ENCODE results near the gene PLCH1. TPM values are rescaled to one million over a fixed set of nuclear protein-coding genes. Genes with fewer than 3 reads are reported as not detected.

The PLCH1 gene
- total RNA-seq, 3 donors from 2014 or later: 4.2 to 13.2 (median 10.2) TPM

DNA sequence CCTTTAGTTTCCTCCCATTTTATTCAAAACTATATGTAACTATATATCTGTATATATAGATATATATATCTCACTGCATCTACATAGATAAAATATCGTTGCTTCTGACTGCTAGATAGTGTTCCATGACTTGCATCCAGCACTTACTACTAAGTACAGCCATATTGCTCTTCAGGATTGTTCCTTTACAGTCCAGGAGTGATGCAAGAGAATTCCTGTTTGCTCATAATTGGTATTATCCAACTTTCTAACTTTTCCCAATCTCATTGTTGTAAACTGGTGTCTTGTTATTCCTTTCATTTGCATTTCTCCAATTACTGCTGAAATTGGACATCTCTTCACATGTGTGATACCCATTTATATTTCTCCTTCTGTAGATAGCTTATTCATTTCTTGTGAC lies 351.6 kb downstream of the PLCH1 start:
- Histone ChIP-seq H3K9me3 (peaks cover 2% of the 10 kb centered on the region), H3K4me1 (ENCODE audit: low read depth) (no peaks in the 10 kb centered on the region), H3K4me3 (no peak overlapping the region), H3K36me3 (ENCODE audit: low read depth) (no peaks in the 10 kb centered on the region)
- intact Hi-C loops (cut with DNase I, micrococcal nuclease): no loop called here
- DNase-seq (no peak), ATAC-seq (no peak)
- TF ChIP-seq, protein P1, sequence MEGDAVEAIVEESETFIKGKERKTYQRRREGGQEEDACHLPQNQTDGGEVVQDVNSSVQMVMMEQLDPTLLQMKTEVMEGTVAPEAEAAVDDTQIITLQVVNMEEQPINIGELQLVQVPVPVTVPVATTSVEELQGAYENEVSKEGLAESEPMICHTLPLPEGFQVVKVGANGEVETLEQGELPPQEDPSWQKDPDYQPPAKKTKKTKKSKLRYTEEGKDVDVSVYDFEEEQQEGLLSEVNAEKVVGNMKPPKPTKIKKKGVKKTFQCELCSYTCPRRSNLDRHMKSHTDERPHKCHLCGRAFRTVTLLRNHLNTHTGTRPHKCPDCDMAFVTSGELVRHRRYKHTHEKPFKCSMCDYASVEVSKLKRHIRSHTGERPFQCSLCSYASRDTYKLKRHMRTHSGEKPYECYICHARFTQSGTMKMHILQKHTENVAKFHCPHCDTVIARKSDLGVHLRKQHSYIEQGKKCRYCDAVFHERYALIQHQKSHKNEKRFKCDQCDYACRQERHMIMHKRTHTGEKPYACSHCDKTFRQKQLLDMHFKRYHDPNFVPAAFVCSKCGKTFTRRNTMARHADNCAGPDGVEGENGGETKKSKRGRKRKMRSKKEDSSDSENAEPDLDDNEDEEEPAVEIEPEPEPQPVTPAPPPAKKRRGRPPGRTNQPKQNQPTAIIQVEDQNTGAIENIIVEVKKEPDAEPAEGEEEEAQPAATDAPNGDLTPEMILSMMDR (IDR thresholded peaks at IDR 0.05): no peak

- no peak for ATAC-seq
- intact Hi-C loops (cut with DNase I, micrococcal nuclease): no loop called here
- peaks cover 2% of the 10 kb centered on the region for H3K9me3 ChIP-seq
- no peak for DNase-seq
- TF ChIP-seq, protein P1 (IDR thresholded peaks at IDR 0.05): no peak
- no peaks in the 10 kb centered on the region for H3K4me1 ChIP-seq (ENCODE audit: low read depth)
- no peaks in the 10 kb centered on the region for H3K36me3 ChIP-seq (ENCODE audit: low read depth)
- H3K4me3 ChIP-seq: no peak overlapping the region
Measured at GRCh38 chr3:155392138-155392537, 352.7 kb downstream of the PLCH1 start.

GRCh38 chr3:155391551-155391958 lies 353.3 kb downstream of the PLCH1 start:
- DNase-seq (no peak), ATAC-seq (peak; percentile 51)
- Histone ChIP-seq H3K4me3 (no peak overlapping the region), H3K9me3 (peaks cover 2% of the 10 kb centered on the region), H3K4me1 (ENCODE audit: low read depth) (no peaks in the 10 kb centered on the region), H3K36me3 (ENCODE audit: low read depth) (no peaks in the 10 kb centered on the region)
- TF ChIP-seq, protein P1 (IDR thresholded peaks at IDR 0.05): no peak
- intact Hi-C loops (cut with DNase I, micrococcal nuclease): no loop called here

GRCh38 chr3:155391104-155391503 lies 353.8 kb downstream of the PLCH1 start:
- DNase-seq (no peak), ATAC-seq (peak; percentile 25)
- peaks cover 2% of the 10 kb centered on the region for H3K9me3 ChIP-seq
- TF ChIP-seq, protein P1 (IDR thresholded peaks at IDR 0.05): no peak
- intact Hi-C loops (cut with DNase I, micrococcal nuclease): no loop called here
- H3K36me3 ChIP-seq (ENCODE audit: low read depth): no peaks in the 10 kb centered on the region
- no peaks in the 10 kb centered on the region for H3K4me1 ChIP-seq (ENCODE audit: low read depth)
- no peak overlapping the region for H3K4me3 ChIP-seq

- intact Hi-C loops (cut with DNase I, micrococcal nuclease): no loop called here
- ATAC-seq: no peak
- TF ChIP-seq, protein P1 (IDR thresholded peaks at IDR 0.05): no peak
- Histone ChIP-seq H3K9me3 (peaks cover 2% of the 10 kb centered on the region), H3K4me3 (no peak overlapping the region), H3K4me1 (ENCODE audit: low read depth) (no peaks in the 10 kb centered on the region), H3K36me3 (ENCODE audit: low read depth) (no peaks in the 10 kb centered on the region)
- DNase-seq: no peak
Measured at GRCh38 chr3:155390351-155390750, 354.5 kb downstream of the PLCH1 start.

- Histone ChIP-seq H3K4me1 (ENCODE audit: low read depth) (no peaks in the 10 kb centered on the region), H3K36me3 (ENCODE audit: low read depth) (no peaks in the 10 kb centered on the region), H3K4me3 (no peak overlapping the region), H3K9me3 (no peaks in the 10 kb centered on the region)
- DNase-seq: no peak
- intact Hi-C loops (cut with DNase I, micrococcal nuclease): no loop called here
- no peak for ATAC-seq
- TF ChIP-seq, protein P1 (IDR thresholded peaks at IDR 0.05): no peak
Measured at GRCh38 chr3:155388417-155388816, 356.5 kb downstream of the PLCH1 start.

Measured in mucosa of descending colon (tissue), 3 donors.